Hair follicular keratinocyte (primary cell): ENCODE data around the gene TXNDC16. TPM values are rescaled to one million over a fixed set of nuclear protein-coding genes. Genes with fewer than 3 reads are reported as not detected.

Experiments
- total RNA-seq: library from RNA; depleted of rRNA; stranded (reverse); fragments of >200 nt; gene quantifications from 2 replicates; pipeline ENCODE4 v1.2.3, GENCODE V29; 2015

The TXNDC16 gene, protein sequence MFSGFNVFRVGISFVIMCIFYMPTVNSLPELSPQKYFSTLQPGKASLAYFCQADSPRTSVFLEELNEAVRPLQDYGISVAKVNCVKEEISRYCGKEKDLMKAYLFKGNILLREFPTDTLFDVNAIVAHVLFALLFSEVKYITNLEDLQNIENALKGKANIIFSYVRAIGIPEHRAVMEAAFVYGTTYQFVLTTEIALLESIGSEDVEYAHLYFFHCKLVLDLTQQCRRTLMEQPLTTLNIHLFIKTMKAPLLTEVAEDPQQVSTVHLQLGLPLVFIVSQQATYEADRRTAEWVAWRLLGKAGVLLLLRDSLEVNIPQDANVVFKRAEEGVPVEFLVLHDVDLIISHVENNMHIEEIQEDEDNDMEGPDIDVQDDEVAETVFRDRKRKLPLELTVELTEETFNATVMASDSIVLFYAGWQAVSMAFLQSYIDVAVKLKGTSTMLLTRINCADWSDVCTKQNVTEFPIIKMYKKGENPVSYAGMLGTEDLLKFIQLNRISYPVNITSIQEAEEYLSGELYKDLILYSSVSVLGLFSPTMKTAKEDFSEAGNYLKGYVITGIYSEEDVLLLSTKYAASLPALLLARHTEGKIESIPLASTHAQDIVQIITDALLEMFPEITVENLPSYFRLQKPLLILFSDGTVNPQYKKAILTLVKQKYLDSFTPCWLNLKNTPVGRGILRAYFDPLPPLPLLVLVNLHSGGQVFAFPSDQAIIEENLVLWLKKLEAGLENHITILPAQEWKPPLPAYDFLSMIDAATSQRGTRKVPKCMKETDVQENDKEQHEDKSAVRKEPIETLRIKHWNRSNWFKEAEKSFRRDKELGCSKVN
- total RNA-seq: 2.2 and 2.7 TPM in 2 replicates

DNA sequence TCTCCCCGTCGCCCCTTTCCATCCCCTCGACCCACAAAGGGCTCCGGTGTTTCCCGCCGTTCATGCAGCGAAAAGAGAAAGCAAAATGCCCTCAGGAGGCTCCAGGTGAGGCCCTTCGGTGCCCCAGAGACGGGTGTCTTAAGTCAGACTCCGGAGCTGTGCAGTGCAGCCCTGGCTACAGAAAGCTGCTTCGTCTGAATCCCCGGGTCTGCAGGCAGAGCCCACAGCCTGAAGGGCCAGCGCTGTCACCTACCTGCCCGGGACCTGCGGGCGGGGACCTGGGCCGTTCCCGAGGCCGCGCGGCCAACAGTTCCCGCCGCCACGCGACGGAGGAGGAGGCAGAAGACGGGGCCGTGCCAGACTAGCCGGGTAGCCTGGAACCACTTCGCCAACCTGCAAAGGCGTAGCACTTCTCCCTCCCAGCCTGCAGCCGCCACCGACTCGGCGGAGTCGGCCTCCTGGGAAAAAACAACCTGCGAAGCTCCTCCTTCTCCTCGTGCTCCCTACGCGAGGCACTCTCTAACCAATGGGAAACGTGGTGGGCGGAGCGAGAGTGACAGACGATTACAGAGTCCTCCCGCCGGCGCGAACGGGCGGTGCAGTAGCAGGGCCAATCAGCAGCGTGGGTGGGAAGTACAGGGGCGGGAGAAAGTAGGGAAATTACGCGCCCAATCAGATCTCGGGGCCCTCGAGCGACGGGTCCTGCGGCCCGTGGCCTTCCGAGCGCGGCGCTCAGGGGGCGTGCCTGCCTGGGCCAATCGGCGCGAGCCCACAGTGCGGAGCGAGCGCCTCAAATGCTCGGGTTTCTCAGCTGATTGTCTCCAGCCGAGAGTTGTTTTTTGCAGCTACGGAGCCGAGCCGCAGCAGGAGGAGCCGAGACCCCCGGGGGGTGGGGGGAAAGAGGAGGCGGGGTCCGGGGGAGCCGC, at the start of gene TXNDC16, which contains the start of gene GPR137C:
TXNDC16 (minus strand) TSS at position 443 of the 926 bp plus-strand sequence. CDS start 8,948 bp downstream, outside the sequence.
GPR137C (plus strand) TSS at position 774 of the 926 bp plus-strand sequence. CDS start 312 bp downstream, outside the sequence.

Other genes starting within 250 kb of the TXNDC16 start
- gene PTGER2, start 238.2 kb downstream of the TXNDC16 start, total RNA-seq: 0.84 and 1.2 TPM in 2 replicates
- gene GPR137C, start 331 bp upstream of the TXNDC16 start, total RNA-seq: 0.08 TPM in 1 of 2 replicates, not detected in the other
- 109 and 132 TPM in 2 replicates for gene ERO1A, start 143.1 kb upstream of the TXNDC16 start, total RNA-seq
- 67.5 and 90.9 TPM in 2 replicates for gene PSMC6, start 154.7 kb upstream of the TXNDC16 start, total RNA-seq
- 12.5 and 12.9 TPM in 2 replicates for gene STYX, start 177.7 kb upstream of the TXNDC16 start, total RNA-seq
- 20.5 and 32.7 TPM in 2 replicates for gene GNPNAT1, start 239.1 kb upstream of the TXNDC16 start, total RNA-seq